Hepatocyte (in vitro differentiated cells): ENCODE data around the gene ASPDH.

Experiments
- CTCF ChIP-seq: fragments of 200-600 bp; sonication (generic); IDR thresholded peaks from 2 replicates; pipeline ENCODE4 v1.5.1; 2016; ENCODE audit warnings: antibody characterized with exemption, mild to moderate bottlenecking; ENCODE audit not compliant: poor library complexity
- EZH2 ChIP-seq: fragments of 200-600 bp; sonication (generic); IDR thresholded peaks from 2 replicates; pipeline ENCODE4 v1.6.1; 2016; ENCODE audit warnings: antibody characterized with exemption, mild to moderate bottlenecking, borderline replicate concordance

- TF ChIP-seq CTCF (no peak), EZH2 (no peak)
Observed at GRCh38 chr19:50482916-50483315, 30.8 kb downstream of the ASPDH start.
